Measurements from ENCODE around the gene ARHGAP44.

DNA sequence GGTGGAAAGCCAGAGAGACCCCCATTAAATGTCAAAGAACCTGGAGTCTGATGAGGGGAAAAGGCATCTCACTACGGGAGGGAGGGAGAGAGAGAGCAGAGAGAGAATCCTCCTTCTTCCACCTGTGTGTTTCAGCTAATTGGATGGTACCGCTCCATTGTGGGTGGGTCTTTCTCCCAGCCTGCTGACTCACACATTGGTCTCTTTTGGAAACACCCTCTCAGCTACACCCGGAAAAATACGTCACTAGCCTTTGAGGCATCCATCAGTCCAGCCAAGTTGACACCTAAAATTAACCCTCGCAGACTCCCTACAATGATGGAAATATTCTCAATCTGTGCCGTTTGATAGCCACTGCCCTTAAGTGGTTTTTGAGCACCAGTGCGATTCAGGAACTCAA lies 128.1 kb downstream of the ARHGAP44 start:
- TF ChIP-seq EZH2 (conservative IDR thresholded peaks at IDR 0.05; ENCODE audit: low read depth, low read length) (no peak), ZSCAN21 (CRISPR knock-in tag; IDR thresholded peaks at IDR 0.05; ENCODE audit: borderline replicate concordance) (no peak), KLF9 (CRISPR knock-in tag; IDR thresholded peaks at IDR 0.05; ENCODE audit: low read depth) (no peak), MAZ (IDR thresholded peaks at IDR 0.05; ENCODE audit: borderline replicate concordance, low read depth, low read length) (no peak), MAZ (CRISPR knock-in tag; IDR thresholded peaks at IDR 0.05; ENCODE audit: low read depth) (no peak), HMG20A (CRISPR knock-in tag; IDR thresholded peaks at IDR 0.05; ENCODE audit: borderline replicate concordance) (no peak)
- TF ChIP-seq, protein P1, sequence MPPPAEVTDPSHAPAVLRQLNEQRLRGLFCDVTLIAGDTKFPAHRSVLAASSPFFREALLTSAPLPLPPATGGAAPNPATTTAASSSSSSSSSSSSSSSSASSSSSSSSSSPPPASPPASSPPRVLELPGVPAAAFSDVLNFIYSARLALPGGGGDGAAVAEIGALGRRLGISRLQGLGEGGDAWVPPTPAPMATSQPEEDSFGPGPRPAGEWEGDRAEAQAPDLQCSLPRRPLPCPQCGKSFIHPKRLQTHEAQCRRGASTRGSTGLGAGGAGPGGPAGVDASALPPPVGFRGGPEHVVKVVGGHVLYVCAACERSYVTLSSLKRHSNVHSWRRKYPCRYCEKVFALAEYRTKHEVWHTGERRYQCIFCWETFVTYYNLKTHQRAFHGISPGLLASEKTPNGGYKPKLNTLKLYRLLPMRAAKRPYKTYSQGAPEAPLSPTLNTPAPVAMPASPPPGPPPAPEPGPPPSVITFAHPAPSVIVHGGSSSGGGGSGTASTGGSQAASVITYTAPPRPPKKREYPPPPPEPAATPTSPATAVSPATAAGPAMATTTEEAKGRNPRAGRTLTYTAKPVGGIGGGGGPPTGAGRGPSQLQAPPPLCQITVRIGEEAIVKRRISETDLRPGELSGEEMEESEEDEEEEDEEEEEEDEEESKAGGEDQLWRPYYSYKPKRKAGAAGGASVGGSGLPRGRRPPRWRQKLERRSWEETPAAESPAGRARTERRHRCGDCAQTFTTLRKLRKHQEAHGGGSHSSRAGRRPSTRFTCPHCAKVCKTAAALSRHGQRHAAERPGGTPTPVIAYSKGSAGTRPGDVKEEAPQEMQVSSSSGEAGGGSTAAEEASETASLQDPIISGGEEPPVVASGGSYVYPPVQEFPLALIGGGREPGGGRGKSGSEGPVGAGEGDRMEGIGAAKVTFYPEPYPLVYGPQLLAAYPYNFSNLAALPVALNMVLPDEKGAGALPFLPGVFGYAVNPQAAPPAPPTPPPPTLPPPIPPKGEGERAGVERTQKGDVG (CRISPR knock-in tag; IDR thresholded peaks at IDR 0.05; ENCODE audit: borderline replicate concordance): no peak
- TF ChIP-seq, protein P2, sequence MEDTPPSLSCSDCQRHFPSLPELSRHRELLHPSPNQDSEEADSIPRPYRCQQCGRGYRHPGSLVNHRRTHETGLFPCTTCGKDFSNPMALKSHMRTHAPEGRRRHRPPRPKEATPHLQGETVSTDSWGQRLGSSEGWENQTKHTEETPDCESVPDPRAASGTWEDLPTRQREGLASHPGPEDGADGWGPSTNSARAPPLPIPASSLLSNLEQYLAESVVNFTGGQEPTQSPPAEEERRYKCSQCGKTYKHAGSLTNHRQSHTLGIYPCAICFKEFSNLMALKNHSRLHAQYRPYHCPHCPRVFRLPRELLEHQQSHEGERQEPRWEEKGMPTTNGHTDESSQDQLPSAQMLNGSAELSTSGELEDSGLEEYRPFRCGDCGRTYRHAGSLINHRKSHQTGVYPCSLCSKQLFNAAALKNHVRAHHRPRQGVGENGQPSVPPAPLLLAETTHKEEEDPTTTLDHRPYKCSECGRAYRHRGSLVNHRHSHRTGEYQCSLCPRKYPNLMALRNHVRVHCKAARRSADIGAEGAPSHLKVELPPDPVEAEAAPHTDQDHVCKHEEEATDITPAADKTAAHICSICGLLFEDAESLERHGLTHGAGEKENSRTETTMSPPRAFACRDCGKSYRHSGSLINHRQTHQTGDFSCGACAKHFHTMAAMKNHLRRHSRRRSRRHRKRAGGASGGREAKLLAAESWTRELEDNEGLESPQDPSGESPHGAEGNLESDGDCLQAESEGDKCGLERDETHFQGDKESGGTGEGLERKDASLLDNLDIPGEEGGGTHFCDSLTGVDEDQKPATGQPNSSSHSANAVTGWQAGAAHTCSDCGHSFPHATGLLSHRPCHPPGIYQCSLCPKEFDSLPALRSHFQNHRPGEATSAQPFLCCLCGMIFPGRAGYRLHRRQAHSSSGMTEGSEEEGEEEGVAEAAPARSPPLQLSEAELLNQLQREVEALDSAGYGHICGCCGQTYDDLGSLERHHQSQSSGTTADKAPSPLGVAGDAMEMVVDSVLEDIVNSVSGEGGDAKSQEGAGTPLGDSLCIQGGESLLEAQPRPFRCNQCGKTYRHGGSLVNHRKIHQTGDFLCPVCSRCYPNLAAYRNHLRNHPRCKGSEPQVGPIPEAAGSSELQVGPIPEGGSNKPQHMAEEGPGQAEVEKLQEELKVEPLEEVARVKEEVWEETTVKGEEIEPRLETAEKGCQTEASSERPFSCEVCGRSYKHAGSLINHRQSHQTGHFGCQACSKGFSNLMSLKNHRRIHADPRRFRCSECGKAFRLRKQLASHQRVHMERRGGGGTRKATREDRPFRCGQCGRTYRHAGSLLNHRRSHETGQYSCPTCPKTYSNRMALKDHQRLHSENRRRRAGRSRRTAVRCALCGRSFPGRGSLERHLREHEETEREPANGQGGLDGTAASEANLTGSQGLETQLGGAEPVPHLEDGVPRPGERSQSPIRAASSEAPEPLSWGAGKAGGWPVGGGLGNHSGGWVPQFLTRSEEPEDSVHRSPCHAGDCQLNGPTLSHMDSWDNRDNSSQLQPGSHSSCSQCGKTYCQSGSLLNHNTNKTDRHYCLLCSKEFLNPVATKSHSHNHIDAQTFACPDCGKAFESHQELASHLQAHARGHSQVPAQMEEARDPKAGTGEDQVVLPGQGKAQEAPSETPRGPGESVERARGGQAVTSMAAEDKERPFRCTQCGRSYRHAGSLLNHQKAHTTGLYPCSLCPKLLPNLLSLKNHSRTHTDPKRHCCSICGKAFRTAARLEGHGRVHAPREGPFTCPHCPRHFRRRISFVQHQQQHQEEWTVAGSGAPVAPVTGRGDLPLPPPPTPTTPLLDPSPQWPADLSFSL (CRISPR knock-in tag; IDR thresholded peaks at IDR 0.05): no peak
- TF ChIP-seq, protein P3, sequence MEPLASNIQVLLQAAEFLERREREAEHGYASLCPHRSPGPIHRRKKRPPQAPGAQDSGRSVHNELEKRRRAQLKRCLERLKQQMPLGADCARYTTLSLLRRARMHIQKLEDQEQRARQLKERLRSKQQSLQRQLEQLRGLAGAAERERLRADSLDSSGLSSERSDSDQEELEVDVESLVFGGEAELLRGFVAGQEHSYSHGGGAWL (CRISPR knock-in tag; IDR thresholded peaks at IDR 0.05): no peak
- TF ChIP-seq, protein P4, sequence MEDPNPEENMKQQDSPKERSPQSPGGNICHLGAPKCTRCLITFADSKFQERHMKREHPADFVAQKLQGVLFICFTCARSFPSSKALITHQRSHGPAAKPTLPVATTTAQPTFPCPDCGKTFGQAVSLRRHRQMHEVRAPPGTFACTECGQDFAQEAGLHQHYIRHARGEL (CRISPR knock-in tag; IDR thresholded peaks at IDR 0.05): no peak

All from HepG2 (cell line).